ENCODE data around the gene DNAJB11.

DNA sequence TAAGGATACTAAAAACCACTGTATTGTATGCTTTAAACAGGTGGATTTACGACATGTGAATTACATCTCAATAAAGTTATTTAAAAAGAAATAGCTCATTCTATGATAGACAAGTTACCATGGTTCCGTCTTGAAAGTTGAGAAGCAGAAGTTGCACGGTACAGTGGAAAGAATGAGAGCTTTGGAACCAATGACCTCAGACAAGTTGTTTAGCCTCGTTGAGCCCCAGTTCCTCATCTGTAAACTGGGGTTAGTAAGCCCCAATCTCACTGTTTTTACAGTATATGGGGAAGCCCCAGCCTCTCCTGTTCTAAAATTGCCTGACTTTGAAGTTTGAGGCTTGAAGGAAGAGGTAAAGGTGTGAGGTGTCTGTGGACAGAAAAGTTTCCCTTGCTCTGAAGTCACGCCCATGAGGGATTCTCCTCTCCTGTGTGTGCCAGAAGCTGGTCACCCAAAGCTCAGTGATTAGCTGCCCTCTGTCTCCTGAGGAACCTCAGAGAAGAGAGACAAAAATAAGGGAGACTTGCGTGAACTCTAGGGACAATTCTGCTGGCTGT lies 36.3 kb upstream of the DNAJB11 start:
- TF ChIP-seq GATA2 (IDR thresholded peaks at IDR 0.05; ENCODE audit: low read depth, low read length) (no peak), GATA3 (IDR thresholded peaks at IDR 0.05; ENCODE audit: low read depth, low read length) (no peak)
